EL (cell line): ENCODE measurements around the gene PDIA5.

Source experiments
- DNase-seq: peaks from one replicate; pipeline ENCODE4 v3.0.0-alpha.2; 2016

Gene PDIA5

GRCh38 chr3:123188058-123188457 lies 121.2 kb downstream of the PDIA5 start:
- no peak for DNase-seq

GRCh38 chr3:123193448-123194101 lies 126.8 kb downstream of the PDIA5 start:
- no peak for DNase-seq

- DNase-seq, result no peak
Measured at GRCh38 chr3:123194552-123194951, 127.7 kb downstream of the PDIA5 start.

GRCh38 chr3:123198372-123198771 lies 131.5 kb downstream of the PDIA5 start:
- DNase-seq, result no peak

GRCh38 chr3:123201223-123201556 lies 134.4 kb downstream of the PDIA5 start:
- DNase-seq, result no peak

- peak; percentile 93 for DNase-seq
Measured at GRCh38 chr3:123201557-123202427, 135.0 kb downstream of the PDIA5 start, which contains the start of gene SEC22A. SEC22A (plus strand) TSS chr3:123201943; CDS start chr3:123209218, 7,275 bp downstream.

- DNase-seq, result peak; percentile 9
Measured at GRCh38 chr3:123202451-123202850, 135.6 kb downstream of the PDIA5 start.
